Glomerular visceral epithelial cell (primary cell): ENCODE data around the gene PLEKHM3.
"Not testable (repeated sequence)": the region's sequence is repeated elsewhere in the genome, so short reads cannot be mapped to it uniquely, and the experiment has no call there.

Source experiments
- DNase-seq: peaks from one replicate; pipeline ENCODE4 v3.0.0-alpha.2; 2016; ENCODE audit errors: extremely low spot score

The PLEKHM3 gene

DNA sequence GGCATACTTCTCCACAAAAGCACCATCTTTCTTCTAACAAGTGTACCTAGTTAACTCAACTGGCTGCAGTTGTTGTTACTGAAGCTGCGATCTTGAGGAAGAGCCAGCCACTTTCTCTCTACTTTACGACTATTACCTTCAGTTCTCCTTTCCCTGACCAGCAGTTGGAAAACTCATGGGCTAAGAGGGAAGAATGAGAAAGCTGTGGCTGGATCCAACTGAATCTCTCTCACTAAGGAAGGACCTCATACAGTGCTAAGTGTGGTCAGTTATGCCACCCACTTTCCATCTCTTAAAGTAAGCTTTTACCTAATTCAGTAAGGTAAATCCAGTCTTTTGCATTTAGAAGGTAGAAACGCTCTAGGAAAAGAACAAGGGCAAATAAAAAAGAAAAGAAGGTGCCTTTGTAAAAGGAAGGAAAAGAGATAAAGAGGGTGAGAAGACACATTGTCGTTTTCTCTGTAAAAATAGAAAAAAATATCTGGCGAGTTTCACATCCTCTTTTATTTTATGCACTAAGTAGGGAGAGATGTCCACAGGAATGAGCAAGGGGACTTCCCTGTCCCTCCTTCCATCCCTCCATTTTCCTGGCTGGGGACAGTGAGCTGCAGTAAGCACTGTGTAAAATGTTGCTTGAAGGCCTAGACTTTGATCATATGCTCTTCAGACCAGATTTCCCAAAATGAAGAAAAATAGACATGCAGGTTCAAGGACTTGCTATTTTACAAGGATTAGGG is 73.4 kb downstream of the PLEKHM3 start:
- no peak for DNase-seq

DNA sequence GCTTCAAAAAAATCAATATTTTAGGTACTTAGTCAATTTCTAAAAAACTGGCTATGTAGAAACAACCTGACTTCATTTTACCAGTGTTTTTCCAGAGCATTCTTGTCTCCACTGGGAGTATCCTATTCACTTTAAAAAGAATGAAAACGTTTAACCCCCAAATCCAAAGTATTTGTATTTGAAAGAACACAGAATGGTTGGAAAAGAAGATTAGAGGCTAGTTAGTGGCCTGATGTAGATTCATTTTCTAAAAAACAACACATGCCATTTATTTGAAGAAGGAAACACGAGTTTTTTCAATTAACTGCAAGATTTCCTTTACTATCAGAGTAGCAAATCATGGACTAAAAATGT is 74.6 kb downstream of the PLEKHM3 start:
- DNase-seq, result no peak

DNA sequence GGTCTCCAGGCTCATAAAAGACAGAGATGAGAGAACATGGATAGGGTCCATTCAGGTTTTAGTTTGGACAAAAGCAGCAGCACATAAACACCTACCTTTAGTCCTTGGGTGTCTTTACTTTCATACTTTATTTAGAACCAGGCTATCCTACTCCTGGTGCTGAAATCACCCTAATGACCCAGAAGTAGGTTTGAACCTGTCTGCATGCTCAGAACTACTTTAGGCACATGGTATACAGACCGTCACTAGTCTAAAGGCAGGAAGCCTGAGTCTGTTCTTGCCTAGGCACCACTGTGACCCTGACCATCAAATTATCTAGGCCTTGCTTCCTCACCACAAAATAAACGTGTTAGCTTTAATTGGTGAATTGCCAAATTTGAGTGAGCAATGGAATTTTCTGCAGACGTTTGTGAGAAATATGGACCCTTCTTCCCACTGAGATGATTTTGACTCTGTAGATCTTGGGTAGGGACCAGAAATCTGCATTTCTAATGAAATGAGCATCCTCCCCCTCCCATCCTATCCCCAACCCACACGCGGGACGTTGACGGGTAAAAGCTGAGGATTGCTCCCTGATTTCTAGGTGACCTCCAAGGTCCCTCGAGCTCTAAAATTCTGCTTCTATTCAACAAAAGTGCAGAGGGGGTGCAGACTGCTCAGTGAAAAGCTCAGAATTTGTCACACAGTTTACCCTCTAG is 75.1 kb downstream of the PLEKHM3 start:
- DNase-seq, result no peak

DNA sequence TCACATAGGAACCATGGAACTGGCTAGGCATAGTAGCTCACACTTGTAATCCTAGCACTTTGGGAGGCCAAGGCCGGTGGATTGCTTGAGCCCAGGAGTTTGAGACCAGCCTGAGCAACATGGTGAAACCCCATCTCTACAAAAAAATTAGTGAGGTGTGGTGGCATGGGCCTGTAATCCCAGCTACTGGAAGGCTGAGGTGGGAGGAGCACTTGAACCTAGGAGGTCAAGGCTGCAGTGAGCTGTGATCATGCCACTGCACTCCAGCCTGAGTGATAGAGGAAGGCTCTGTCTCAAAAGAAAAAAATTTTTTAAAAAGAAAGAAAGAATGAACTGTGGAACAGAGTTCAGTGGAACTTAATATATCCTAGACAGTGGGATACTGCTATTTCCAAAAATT is 76.1 kb downstream of the PLEKHM3 start:
- DNase-seq, result not testable (repeated sequence)

DNA sequence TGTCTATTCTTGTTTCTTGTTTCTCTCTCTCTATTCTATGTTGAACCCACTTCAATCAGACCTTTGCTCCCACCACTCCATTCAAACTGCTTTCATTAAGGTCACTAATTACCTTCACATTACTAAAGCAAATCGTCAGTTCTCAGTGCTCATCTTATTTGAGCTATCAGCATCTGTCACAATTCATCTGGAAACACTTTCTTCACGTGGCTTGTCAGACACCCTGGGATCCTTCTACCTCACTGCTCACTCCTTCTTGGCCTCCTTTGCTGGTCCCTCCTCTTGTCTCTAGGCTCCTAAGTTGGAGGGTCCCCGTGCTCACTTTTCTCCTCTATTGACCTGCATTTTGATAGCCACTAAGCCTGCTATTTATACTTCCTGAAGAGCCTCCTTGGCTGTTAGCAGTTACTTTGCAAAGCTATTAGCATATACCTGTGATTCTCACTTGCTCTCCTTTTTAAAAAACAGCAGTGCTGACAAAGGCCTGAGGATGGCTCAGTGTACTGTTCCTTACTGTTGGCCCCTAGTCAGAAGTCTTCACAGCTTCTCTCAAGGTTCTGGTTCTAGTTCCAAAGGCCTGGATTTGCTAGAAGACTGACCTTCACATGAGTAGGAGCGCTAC is 80.2 kb downstream of the PLEKHM3 start:
- no peak for DNase-seq

DNA sequence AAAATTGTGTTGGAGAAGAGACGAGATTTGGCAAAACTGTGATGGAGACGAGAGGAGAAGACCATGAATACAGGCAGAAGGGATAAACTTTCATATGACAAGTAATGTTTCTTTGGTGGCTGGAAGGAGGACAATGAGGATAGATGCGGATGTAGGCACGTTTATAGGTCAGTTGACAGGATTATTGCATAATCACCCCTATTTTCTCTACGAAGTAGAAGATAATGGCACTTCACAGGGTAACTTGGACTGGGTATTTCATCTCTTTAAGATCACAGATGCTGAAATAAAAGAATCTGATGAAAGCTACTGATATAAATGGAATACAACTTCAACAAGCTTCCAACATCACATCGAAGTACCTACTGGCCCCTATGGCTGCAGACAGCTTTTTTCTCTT is 81.0 kb downstream of the PLEKHM3 start:
- DNase-seq, result no peak

DNA sequence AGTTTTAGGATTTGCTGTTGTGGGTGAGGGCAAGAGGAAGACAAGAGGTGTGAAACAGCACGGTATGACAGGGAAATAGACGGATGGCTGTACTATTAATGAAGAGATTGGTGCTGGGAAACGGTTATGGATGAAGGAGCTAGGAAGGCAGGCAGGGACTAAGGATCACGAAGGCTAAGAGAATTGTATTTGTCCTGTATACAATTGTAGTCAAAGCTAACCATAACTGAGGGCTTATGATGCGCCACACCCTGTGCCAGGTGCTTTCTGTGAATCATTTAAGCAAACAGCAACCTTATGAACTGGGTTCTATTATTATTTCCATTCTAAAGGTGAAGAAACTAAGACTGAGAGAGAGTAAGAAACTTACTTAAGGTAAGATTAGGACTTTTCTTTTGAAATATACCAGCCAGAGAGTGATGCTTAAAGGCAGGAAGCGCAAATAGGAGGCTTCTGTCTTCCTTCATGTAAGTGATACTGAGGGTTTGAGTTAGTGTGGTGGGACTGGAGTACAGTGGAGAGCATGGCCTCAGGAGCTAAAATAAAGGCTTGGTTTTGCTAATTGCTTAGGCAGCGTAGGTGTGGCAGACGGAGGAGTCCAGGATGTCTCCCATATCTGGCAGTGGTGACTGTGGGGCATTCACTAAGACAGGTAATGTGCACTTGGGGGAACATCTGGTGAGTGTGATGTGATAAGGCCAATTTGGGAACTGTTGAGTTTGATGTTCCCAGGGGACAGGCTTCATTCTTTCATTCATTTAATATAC is 85.8 kb downstream of the PLEKHM3 start:
- no peak for DNase-seq

DNA sequence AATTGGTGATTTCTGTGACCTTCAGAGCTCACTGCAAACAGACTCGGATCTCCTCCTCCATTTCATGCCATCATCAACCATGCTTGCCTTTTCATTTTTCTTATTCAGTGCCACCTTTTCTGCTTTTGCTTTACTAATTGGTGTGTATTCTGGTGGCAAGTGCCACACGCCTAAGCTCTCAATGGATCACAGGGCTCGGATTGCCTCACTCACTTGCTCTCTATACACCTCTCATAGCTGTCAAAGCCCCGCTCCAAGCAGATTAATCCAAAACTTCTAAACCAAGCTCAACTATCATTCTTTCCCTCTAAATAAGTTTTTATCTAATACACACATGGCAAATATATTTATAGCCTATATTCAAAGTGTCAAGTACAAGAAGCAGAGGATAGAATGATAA is 86.4 kb downstream of the PLEKHM3 start:
- no peak for DNase-seq

DNA sequence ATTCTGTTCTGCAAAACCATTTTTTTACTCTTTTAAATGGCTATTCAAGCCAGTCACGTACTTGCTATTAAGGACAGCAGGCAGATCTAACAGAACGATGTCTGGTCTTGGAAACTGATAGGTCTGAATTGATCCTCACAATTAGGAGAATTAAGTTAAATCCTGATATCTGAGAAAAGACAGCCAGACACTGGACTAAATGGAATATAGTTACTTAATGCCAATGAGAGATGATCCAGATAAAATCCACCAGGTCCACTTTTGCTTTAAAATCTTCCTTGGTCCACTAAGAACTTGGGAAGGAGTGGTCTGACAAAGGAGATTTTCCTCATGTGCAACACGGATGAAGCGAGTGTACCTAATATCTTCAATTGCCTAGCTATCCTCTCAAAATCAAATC is 86.9 kb downstream of the PLEKHM3 start:
- DNase-seq, result no peak

DNA sequence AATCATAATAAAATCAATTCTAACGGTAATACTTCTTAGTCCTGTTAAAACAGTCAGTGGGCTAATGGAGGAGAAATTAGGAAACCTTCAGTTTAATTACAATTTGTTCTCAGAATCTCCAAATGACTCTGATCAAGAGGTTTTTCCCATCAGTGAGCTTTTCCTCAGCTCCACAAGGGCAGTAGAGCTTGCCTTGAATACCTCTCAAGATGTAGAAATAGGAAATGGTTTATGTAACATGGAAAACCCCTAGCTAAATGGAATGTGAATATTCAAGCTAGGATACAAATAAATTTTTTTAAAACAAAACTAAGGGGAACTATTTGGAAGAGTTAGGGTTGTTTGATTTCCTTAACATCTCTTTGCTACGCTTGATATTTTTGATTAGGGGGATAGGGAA is 87.5 kb downstream of the PLEKHM3 start:
- DNase-seq, result no peak

DNA sequence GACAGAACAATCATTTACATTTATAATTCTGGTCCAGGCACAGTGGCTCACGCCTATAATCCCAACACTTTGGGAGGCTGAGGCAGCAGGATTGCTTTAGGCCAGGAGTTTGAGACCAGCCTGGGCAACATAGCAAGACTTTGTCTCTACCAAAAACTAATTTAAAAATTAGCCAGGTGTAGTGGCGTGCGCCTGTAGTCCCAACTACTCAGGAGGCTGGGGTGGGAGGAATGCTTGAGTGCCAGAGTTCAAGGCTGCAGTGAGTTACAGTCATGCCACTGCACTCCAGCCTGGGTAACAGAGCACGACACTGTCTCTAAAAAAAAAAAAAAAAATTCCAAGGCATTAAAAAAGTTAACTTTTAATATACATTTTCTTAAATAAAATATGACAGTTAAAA is 88.1 kb downstream of the PLEKHM3 start:
- DNase-seq, result no peak

DNA sequence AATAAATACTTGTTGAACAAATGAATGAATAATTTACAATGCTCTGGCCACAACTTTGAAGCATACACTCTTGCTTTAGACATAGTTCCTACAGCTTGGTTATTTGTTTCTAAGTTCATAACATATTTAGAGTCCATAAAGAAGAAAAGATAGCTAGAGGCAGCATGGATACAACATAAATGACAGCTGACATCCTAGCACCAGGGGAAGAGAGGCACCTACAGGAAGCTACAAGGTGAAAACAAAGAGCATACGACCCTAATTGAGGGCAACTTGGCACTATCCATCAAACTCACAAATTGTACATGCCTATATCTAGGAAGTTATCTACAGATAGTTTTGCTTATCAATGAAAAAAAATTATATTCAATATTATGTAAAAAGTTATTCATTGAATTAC is 88.9 kb downstream of the PLEKHM3 start:
- no peak for DNase-seq

DNA sequence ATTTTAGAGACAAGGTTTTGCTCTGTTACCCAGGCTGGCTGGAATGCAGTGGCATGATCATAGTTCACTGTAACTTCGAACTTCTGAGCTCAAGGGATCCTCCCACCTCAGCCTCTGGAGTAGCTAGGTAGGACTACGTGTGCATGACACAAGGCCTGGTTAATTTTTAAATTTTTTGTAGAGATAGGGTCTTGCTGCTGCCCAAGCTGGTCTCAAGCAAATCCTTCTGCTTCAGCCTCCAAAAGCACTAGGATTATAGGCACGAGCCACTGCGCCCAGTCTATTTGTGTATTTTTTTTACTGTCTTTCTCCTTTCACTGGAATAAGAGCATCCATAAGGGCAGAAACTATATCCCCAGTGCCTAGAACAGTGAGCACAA is 89.3 kb downstream of the PLEKHM3 start:
- no peak for DNase-seq

DNA sequence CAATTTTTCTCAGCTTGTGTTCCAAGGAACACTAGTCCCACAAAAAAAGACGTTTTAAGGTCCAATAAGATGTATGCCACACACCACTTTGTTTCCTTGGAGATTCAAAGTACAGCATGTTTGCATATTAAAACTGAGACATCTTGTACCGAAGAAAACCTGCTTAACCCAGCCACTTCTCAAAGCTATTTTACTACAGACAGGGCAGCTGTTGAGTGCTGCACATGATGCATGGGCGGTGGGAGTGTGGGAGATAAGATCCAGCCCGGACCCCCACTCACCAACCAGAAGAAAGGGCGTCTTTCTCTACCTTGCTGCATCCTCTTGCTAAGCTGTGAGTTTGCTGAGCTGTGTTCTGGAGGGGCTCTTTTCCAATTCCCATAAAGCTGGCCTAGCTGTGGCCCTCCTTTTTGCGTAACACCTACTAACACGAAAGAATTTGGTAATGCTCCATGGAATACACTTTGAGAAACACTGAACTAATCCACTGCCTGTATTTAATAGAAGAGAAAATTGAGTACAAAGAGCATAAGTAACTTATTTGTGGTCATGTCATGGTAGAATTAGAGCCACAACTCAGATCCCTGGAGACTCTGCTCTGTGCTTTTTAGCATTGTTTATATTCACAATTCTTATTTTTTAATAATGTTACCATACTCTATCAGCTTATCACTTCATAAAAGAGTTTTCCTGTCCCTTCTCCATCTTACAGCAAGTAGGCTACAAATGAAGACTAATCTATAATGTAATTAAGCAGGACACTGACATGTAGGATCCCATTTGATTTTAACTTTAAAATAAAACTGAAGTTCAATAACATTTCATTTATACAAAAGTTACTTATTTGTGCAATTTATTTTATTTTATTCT is 90.0 kb downstream of the PLEKHM3 start:
- no peak for DNase-seq

DNA sequence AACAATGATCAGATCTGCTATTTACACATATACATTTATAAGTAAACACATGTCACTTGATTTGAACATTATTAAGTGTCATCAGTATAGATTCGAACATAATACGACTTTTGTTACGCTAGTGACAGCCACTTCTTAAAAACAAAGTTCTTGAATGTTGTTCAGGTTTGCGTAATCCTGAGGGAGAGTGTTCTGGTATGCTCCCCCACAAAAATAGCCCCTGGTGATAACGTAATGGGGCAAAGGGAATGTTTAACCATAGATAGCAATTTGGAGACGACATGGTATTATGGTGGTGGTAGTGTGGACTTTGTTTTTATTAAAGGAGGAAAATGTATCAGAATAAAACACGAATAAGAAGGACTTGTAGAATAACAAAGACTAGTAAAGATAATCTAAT is 90.6 kb downstream of the PLEKHM3 start:
- DNase-seq, result no peak

DNA sequence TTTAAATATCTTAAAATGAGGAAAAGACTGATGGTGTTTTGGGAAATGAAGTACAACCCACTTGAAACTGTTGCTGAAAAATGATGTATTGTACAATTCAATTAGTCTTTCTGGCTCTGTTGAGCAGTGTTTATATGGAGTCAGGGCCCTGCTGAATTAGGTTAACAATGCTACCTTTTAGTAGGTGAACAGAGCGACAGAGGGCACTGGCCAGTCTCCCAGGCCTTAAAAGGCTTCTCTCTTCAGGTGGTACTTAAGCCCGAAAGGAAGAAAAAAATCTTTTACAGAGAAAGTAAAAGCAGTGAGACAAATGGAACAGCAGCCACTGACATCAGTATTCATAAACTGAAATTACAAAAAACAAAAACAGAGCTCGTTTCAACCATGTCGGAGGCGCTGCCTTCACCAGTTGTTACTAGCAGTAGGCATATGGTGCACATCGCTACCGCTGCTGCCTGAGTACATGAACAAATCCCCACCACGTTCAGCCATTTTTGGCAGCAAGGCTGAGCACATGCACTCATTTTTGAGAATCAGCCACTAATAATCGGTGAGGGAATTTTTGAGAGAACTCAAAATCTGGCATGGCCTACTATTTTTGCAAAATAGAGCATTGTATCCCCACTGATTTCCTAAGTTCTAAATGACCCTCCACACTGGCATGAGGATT is 91.8 kb downstream of the PLEKHM3 start:
- DNase-seq, result no peak

DNA sequence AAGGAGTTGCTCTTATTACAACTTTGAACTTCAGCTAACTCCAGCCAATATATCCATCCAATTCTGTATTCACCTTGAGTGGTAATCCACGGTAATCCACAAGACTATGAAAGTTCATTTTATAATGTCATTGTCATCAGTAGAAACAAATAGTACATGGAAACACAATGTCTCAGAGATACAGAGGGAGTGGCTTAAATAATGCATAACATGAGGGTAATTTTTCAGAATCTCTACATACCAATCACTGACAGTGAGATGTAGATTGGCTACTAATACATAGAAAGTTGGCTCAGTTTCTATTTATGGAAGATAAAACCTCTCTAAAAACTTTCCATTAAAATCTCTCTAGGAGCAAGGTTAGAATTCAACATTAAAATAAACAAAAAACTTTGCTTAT is 93.2 kb downstream of the PLEKHM3 start:
- no peak for DNase-seq

DNA sequence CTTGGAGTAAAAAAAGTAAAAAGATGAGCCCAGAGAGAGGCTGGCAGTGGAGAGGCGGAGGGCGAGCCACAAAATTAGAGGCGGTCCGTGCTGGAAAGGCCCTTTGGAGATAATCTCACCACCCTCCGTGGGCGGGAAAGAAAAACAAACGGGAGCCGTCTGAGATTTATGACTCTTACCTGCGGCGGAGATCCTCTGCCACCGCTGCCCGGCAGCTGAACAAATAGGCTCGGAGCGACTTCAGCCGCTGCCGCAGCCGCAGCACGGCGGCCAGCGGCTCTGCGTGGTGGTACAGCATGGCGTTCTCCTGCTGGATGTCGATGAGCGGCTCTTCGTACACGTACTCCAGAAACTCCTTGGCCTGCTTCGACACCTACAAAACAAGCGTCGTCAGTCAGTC is 94.6 kb downstream of the PLEKHM3 start:
- DNase-seq, result peak; percentile 73

DNA sequence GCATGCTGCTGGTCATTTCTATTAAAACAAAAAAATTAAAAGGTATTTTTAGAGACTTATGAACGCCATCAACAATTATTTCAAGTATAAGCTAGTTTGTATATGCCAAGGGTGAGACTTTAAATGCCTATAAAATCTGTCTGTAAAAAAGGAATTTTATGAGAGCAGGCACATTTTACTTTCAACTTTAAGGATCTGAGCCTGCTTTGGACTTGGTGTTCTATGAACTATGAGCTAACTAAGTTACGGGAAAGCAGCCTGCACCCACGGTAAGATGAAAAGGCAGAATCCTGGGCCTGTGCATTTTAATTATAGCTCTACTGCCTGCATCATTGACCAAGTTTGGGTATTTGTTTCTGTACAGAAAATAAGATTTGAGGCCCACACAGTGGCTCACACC is 95.4 kb downstream of the PLEKHM3 start:
- no peak for DNase-seq

DNA sequence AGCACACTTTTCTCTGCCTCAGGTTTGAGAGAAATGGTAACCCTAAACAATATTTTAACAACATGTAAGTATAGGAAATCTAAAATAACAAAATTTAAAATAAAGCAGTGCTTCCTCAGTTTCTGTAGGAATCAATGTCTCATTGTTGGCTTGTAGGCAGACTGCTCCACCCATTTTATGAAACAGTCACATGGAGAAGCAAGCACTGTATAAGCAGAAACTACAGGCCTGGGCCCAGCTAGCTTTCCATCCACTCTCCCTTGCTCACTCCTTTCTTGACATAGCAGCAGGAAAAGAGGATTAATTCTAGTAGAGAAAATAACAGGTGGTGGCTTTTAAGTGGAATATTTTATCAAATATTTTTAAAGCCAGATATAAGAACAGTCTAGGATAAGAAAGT is 97.2 kb downstream of the PLEKHM3 start:
- DNase-seq, result no peak

DNA sequence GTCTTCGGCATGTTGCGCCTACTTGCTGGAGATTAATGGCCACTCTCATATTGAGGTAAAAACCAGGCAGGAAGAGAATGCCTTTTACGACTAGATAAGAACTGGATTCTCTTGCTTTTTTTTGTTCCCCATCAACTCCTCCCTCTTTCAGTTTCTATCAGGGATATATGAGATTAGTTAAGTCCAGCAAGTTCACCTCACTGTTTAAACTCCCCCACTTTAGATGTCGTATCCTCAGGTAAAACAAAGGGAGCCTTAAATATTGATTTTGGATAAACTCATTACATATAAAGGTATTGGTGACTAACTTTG is 98.4 kb downstream of the PLEKHM3 start:
- no peak for DNase-seq
